HUES48 (cell line): ENCODE results near the gene IFT74.
"Not testable (repeated sequence)": the region's sequence is repeated elsewhere in the genome, so short reads cannot be mapped to it uniquely, and the experiment has no call there.

Source experiments
- H3K27ac ChIP-seq: one replicate; pipeline ENCODE4 v1.7.0; 2013; ENCODE audit warnings: low read depth, low read length, inconsistent platforms
- H3K27me3 ChIP-seq: 2 replicates; pipeline ENCODE4 v1.6.1; 2013; ENCODE audit warnings: mild to moderate bottlenecking, low read length; ENCODE audit not compliant: control insufficient read depth, insufficient read depth
- H3K36me3 ChIP-seq: 2 replicates; pipeline ENCODE4 v1.6.1; 2013; ENCODE audit warnings: low read length; ENCODE audit not compliant: control insufficient read depth, insufficient read depth
- H3K4me1 ChIP-seq: 2 replicates; pipeline ENCODE4 v1.6.1; 2013; ENCODE audit warnings: mild to moderate bottlenecking, low read length; ENCODE audit not compliant: control insufficient read depth, insufficient read depth
- H3K4me3 ChIP-seq: 2 replicates; pipeline ENCODE4 v1.5.1; 2013; ENCODE audit warnings: mild to moderate bottlenecking, low read depth, low read length
- H3K9ac ChIP-seq: 2 replicates; pipeline ENCODE4 v1.6.1; 2013; ENCODE audit warnings: mild to moderate bottlenecking, low read depth, low read length, moderate library complexity
- H3K9me3 ChIP-seq: 2 replicates; pipeline ENCODE4 v1.6.1; 2013; ENCODE audit warnings: low read length; ENCODE audit not compliant: control insufficient read depth, insufficient read depth

IFT74 gene

DNA sequence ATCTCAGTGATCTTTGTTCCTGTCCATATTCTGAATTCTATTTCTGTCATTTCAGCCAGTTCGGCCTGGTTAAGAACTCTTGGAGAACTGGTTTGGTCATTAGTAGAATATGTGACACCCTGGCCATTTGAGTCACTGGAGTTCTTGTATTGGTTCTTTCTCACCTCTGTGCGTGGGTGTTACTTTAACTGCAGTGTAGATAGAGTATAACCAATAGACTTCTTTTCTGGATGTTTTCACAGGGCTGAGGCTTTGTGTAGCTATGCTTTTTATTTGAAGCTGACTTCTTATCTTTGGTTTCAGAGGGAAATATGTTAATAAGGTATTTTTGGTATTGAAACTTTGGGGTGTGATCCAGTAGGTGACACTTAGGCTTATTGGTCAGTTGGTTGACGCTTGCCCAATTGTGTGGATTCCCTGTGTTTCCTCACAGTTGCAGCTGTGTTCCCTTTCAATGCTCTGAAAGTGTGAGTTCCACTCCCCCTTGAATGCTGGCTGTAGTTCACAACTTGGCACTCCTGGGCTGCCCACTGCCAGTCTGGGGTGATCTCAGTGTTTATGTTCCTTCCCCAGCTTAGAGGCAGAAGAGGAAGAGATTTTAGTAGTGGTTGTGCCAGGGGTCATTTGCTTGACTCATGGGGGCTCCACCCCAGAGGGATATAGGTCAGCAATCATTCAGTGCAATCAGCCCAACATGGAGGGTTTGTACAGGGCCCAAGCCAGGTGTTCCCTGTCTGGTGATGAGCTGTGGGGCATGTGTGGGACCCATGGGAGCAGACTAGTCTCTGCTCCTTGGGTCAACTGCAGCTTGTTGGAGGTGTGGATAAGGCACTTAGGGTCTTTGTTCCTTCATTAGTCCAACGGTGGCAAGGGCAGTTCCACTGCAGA, 117.9 kb downstream of the IFT74 start:
- Histone ChIP-seq H3K27me3 (no peaks in the 10 kb centered on the region), H3K27ac (no peak overlapping the region), H3K9ac (no peak overlapping the region), H3K4me1 (no peaks in the 10 kb centered on the region), H3K36me3 (no peaks in the 10 kb centered on the region), H3K9me3 (no peaks in the 10 kb centered on the region), H3K4me3 (no peak overlapping the region)

DNA sequence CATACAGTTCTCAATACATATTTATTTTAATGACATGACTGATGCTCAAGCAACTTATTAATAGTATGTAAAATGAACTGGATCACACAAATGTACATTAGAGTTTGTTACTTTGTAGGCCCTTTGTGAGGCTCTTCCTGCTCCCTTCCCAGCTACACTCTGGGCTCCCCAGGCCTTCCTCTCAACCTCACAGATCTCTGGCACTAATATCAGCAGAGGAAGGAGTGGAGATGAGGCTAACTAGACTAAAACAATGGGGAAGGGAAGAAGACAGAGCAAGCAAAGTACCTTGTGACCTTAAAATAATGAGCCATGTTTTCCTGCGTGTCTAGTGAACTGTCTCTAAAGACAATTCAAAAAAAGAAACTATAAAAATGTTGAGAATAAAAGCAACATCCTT, 122.5 kb downstream of the IFT74 start:
- no peaks in the 10 kb centered on the region for H3K9me3 ChIP-seq
- no peaks in the 10 kb centered on the region for H3K4me1 ChIP-seq
- no peak overlapping the region for H3K4me3 ChIP-seq
- no peaks in the 10 kb centered on the region for H3K27me3 ChIP-seq
- no peaks in the 10 kb centered on the region for H3K36me3 ChIP-seq
- H3K27ac ChIP-seq, result no peak overlapping the region
- no peak overlapping the region for H3K9ac ChIP-seq

DNA sequence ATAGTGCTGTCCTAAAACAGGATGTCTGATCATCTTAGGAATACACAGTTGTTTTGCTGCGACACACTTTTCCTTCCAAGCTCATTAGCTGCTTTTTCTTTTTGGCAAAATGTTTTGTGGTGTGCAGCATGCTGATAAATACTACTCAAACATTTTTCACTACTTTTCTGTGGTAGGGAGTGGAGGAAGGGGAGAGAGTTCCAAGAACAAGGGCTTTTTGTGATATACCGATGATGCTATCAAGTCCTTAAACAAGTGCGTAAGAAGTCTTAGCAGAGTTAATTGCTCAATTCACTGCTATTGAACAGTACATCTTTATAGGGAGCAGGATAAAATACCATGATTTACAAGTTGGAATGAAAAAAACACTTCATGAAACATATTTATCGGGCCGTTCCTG, 129.2 kb downstream of the IFT74 start:
- no peaks in the 10 kb centered on the region for H3K27me3 ChIP-seq

DNA sequence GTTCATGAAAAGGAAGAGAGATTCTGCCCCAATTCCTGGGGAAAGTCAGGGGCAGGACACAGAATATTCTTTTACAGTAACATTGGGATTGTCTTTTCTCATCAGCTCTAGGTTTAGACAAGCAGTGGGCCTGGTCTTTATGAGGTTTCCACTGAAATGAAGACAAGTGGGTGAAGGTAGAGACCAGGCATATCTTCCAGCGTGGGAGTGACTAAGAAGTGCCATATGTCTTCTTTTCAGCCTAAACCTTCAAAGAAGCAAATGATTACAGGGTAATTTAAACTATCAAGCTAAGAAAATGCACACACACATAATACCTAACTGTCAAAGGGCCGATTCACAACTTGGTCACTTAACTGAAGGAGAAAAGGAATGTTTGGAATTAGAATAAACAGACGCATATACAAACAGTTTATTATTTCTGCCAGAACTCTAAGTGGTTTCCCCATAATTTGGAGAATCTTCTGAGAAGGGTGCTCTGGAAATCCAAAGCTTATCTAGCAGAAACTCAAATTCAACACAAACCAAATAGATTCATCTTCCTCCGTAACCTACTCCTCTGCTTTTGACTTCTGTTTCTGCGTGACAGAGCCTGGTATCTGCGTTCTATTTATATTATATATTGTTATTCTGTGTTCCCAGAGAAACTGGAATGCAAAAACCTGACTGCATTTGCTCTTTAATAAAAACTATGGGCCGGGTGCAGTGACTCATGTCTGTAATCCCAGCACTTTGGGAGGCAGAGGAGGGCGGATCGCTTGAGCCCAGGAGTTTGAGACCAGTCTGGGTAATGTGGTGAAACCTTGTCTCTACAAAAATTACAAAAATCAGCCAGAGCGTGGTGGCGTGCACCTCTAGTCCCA, 130.8 kb downstream of the IFT74 start:
- no peaks in the 10 kb centered on the region for H3K27me3 ChIP-seq
- H3K9ac ChIP-seq, result no peak overlapping the region
- no peak overlapping the region for H3K4me3 ChIP-seq
- no peaks in the 10 kb centered on the region for H3K4me1 ChIP-seq
- H3K36me3 ChIP-seq, result no peaks in the 10 kb centered on the region
- H3K9me3 ChIP-seq, result no peaks in the 10 kb centered on the region
- H3K27ac ChIP-seq, result no peak overlapping the region

More for the DNA sequence above, 129.2 kb downstream of the IFT74 start:
- H3K4me1 ChIP-seq, result no peaks in the 10 kb centered on the region
- H3K9ac ChIP-seq, result no peak overlapping the region
- no peak overlapping the region for H3K27ac ChIP-seq
- no peaks in the 10 kb centered on the region for H3K9me3 ChIP-seq
- no peak overlapping the region for H3K4me3 ChIP-seq
- H3K36me3 ChIP-seq, result no peaks in the 10 kb centered on the region

DNA sequence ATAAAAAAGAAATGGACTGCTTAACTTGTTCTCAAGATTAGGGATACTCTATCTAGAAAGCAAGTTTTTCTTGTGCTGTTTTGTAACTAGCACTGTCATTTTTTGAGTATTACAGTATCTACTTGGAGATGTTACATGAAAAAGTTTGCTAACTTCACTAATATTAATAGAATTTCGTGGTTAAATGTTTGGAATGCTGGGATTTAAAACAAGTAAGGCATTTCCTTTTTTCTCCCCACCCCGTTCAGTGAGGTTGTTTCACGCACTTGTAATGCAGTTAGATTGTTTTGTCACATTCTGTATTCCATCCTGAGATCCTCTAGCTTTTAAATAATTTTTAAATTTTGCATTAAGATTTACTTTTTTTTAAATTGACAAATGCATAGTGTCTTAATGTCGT, 132.8 kb downstream of the IFT74 start:
- Histone ChIP-seq H3K9me3 (no peaks in the 10 kb centered on the region), H3K27ac (no peak overlapping the region), H3K36me3 (no peaks in the 10 kb centered on the region), H3K4me3 (no peak overlapping the region), H3K9ac (no peak overlapping the region), H3K4me1 (no peaks in the 10 kb centered on the region), H3K27me3 (no peaks in the 10 kb centered on the region)

DNA sequence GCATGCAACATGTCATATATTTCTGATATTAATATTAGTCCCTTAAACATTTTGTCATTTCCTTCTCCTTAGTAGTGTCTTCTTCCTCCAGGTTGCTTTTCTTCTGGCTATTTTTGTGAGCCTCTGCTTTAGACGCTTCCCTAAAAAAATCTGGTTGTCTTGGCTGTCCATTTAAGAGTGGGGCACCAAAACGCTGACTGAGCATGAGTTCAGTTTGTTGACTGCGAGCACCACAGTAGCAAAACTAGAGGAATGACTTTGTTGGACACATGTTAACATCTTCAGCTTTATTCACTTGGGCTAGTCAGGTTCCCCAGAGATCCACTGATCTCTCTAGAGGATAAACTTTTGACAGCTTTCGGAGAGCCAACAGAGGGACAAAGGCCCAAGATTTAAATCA, 133.5 kb downstream of the IFT74 start:
- Histone ChIP-seq H3K4me1 (no peaks in the 10 kb centered on the region), H3K36me3 (no peaks in the 10 kb centered on the region), H3K4me3 (no peak overlapping the region), H3K27me3 (no peaks in the 10 kb centered on the region), H3K27ac (no peak overlapping the region), H3K9ac (no peak overlapping the region), H3K9me3 (no peaks in the 10 kb centered on the region)

DNA sequence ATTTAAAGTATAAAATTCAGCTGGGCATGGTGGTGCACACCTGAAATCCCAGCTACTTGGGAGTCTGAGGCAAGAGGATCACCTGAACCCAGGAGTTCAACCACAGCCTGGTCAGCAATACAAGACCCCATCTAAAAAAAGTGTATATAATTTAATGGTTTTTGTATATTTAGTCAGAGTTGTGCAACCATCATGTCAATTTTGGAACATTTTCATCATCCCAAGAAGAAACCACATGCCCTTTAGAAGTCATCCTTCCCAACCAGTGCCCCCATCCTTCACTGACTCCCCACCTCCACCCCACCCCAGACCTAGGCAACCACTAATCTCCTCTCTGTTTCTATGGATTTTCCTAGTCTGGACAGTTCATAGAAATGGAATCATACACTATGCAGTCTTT, 134.0 kb downstream of the IFT74 start:
- H3K27me3 ChIP-seq, result no peaks in the 10 kb centered on the region
- no peak overlapping the region for H3K27ac ChIP-seq
- no peak overlapping the region for H3K9ac ChIP-seq
- H3K4me1 ChIP-seq, result no peaks in the 10 kb centered on the region
- H3K4me3 ChIP-seq, result no peak overlapping the region
- no peaks in the 10 kb centered on the region for H3K9me3 ChIP-seq
- H3K36me3 ChIP-seq, result no peaks in the 10 kb centered on the region

DNA sequence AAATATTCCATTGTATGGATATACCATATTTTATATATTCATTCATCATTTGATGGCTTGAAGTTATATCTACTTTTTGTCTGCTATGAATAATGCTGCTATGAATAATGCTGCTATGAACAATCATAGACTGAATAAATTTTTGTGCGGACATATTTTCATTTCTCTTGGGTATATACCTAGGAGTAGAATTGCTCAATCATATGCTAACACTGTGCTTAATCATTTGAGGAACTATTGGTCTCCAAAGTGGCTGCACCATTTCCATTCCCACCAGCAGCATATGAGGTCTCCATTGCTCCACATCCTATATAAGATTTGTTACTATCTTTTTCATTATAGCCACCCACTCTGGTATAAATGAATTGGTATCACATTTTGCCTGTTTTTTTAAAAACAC, 134.5 kb downstream of the IFT74 start:
- Histone ChIP-seq H3K27me3 (no peaks in the 10 kb centered on the region), H3K9me3 (no peaks in the 10 kb centered on the region), H3K4me3 (no peak overlapping the region), H3K9ac (no peak overlapping the region), H3K4me1 (no peaks in the 10 kb centered on the region), H3K36me3 (no peaks in the 10 kb centered on the region), H3K27ac (no peak overlapping the region)

DNA sequence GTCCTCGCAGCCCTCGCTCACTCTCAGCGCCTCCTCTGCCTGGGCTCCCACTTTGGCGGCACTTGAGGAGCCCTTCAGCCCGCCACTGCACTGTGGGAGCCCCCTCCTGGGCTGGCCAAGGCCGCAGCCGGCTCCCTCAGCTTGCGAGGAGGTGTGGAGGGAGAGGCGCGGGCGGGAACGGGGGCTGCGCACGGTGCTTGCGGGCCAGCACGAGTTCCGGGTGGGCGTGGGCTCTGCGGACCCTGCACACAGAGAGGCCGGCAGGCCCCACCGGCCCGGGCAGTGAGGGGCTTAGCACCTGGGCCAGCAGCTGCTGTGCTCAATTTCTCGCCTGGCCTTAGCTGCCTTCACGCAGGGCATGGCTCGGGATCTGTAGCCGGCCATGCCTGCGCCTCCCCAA, 136.3 kb downstream of the IFT74 start:
- not testable (repeated sequence) for H3K4me3 ChIP-seq, H3K36me3 ChIP-seq, H3K27me3 ChIP-seq, H3K27ac ChIP-seq, H3K9me3 ChIP-seq, H3K4me1 ChIP-seq, H3K9ac ChIP-seq

DNA sequence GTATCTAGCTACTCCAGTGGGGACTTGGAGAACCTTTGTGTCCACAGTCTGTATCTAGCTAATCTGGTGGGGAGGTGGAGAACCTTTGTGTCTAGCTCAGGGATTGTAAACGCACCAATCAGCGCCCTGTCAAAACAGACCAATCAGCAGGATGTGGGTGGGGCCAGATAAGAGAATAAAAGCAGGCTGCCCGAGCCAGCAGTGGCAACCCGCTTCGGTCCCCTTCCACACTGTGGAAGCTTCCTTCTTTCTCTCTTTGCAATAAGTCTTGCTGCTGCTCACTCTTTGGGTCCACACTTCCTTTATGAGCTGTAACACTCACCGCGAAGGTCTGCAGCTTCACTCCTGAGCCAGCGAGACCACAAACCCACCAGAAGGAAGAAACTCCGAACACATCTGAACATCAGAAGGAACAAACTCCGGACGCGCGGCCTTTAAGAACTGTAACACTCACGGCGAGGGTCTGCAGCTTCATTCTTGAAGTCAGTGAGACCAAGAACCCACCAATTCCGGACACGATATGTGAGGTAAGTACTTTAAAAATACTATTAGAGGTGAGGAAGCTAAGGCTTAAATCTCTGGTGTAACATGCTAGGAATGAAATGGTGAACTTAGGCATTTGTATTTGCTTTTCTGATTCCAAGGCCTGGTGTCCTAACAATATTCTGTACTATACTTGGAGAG, 137.3 kb downstream of the IFT74 start:
- not testable (repeated sequence) for H3K27ac ChIP-seq

More for the DNA sequence above, 137.3 kb downstream of the IFT74 start:
- H3K36me3 ChIP-seq, H3K4me1 ChIP-seq, H3K9ac ChIP-seq, H3K4me3 ChIP-seq, H3K27me3 ChIP-seq, H3K9me3 ChIP-seq: not testable (repeated sequence)
